HG02588 (cell line): ENCODE results near the gene SDHAF1.
A peak's percentile ranks its signal among the peaks of the same experiment; 100 is the strongest.
"Not testable (repeated sequence)": the region's sequence is repeated elsewhere in the genome, so short reads cannot be mapped to it uniquely, and the experiment has no call there.

Experiments
- ATAC-seq: cut with Tn5 transposase; IDR thresholded peaks from one replicate; pipeline ENCODE4 v1.9.1; 2021; ENCODE audit warnings: mild to moderate bottlenecking, moderate library complexity; ENCODE audit not compliant: unreplicated experiment

The SDHAF1 gene

DNA sequence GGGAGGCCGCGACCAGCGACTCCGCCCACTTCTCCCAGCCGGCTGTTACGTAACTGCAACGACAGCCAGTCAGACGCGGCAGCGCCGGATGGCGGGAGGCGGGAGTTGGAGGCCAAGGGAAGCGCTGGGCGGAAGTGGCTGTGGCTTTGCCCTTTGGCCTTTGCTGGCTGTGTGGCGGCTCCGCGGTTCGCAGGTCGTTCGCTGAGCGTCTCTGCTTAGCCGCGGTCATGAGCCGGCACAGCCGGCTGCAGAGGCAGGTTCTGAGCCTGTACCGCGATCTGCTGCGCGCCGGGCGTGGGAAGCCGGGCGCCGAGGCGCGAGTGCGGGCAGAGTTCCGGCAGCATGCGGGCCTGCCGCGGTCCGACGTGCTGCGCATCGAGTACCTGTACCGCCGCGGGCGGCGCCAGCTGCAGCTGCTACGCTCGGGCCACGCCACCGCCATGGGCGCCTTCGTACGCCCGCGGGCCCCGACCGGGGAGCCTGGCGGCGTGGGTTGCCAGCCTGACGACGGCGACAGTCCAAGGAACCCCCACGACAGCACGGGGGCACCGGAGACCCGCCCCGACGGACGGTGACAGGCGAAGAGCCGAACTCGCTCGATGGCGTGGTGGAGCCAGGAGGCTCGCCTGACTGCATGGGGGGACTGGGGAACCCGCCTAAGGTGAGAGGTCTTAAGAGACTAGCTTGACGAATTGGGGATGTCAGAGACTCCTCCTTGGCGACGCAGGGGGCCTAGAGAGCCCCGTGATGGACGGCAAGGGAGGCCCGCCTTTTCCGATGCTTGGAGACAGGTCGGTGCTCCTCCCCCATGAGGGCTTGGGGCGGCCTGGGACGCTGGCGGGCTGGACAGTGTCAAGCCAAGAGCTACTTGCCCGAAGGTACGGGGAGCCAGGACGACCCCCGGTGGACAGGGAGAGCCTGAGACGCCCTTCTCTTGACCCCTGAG lies at the start of gene SDHAF1:
Gene SDHAF1 (plus strand): TSS at position 141 of the 946 bp plus-strand sequence. CDS start 87 bp downstream, at position 228.
- peak; percentile 78 for ATAC-seq

- no peak for ATAC-seq
These were observed 48.8 kb upstream of the SDHAF1 start for GRCh38 chr19:35946203-35946602.

DNA sequence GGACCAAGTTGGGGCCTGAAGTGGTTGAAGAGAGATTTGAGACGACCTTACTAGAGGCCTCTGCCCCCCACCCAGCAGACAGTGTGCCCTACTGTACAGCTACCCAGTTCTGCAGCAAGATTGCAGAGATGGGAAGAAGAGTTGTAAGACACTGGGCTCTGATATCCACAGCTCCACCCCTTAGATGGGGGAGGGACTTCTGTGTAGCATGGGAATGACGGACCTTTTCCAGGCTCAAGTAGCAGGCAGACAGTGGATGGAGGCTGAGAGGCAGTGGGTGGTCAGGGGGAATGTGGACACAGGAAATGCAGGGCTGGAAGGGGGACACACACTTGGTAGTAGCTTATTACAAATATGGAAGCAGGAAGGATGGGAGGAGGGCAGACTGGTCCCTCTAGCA lies 45.9 kb upstream of the SDHAF1 start:
- no peak for ATAC-seq

DNA sequence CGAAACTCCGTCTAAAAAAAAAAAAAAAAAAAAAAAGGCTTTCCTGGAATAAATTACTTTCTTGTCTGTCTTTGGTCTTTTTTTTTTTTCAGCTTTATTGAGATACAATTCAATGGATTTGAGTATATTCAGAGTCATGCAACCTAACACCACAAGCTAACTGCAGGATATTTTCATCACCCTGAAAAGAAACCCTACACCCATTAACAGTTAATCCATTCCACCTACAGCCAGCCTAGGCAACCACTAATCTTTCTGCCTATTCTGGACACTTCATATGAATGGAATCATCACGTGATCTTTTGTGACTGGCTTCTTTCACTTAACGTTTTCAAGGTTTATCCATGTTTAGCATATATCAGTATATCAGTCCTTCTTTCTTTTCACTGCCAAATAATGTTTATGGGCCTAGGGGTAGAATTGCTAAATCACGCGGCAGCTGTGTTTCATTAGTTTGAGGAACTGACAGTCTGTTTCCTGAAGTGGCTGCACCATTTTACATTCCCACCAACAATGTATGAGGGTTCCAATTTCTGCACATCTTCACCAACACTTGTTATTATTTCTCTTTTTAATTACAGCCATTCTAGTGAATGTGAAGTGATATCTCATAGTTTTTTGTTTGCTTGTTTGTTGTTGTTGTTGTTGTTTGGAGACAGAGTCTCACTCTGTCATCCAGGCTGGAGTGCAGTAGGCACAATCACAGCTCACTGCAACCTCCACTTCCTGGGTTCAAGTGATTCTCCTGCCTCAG lies 38.9 kb upstream of the SDHAF1 start:
- no peak for ATAC-seq

GRCh38 chr19:35957411-35957810 lies 37.6 kb upstream of the SDHAF1 start:
- ATAC-seq: not testable (repeated sequence)

GRCh38 chr19:35958660-35959039 lies 36.3 kb upstream of the SDHAF1 start:
- ATAC-seq: no peak

- ATAC-seq: no peak
These were observed 35.7 kb upstream of the SDHAF1 start for GRCh38 chr19:35959040-35959967.

DNA sequence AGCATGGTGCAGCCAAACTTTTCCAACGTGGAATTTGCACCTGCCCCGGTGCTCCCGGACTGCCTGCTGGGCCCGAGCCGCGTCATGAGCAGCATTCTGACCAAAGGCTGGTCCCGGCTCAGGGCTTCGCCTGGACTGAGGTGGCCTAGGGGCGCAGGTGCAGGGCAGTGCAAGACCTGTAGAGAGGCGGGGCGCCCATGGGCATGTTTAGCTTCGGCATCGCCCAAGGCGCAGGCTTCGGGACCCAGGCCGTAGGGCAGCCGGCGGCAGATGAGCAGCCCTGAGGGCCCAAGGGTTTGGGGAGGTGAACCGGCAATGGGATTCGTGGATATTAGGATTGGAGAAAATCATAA lies 35.0 kb upstream of the SDHAF1 start:
- no peak for ATAC-seq

DNA sequence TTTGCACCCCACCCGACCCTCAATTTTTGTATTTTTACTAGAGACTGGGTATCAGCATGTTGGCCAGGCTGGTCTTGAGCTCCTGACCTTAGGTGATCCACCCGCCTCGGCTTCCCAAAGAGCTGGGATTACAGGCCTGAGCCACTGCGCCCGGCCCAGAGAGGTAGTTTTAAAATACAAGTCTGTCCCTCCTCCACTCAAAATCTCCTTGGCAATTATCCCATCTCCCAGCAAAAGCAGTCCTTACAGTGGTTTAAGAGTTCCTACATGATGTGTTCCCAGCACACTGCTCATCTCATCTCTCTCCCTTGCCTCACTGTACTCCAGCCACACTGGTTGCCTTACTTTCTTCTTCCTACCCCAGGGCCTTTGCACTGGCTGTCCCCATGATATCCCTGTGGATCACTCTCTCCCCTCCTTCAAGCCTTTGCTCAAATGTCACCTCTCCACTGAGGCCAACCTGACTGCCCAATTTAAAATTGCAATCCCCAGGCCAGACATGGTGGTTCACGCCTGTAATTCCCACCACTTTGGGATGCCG lies 34.5 kb upstream of the SDHAF1 start:
- no peak for ATAC-seq

DNA sequence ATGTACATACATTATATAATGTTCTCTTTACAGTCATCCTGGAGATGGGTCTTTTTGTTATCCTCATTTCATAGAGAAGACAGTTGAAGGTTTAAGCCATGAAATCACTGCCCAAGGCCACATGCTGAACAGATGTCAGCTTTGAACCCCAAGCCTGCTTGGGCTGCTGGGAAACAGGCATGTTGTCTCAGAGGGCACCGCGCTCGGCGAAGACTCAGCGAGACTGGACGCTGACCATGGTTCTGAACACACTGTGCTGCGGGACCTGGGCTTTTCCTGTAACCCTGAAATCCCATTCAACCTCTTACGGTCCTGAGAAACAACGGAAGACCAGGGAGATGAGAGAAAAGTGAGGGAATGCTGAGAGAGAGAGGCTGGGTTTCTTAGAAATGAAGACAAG lies 31.5 kb upstream of the SDHAF1 start:
- ATAC-seq: no peak

- no peak for ATAC-seq
These were observed 28.2 kb upstream of the SDHAF1 start for GRCh38 chr19:35966771-35967170.

DNA sequence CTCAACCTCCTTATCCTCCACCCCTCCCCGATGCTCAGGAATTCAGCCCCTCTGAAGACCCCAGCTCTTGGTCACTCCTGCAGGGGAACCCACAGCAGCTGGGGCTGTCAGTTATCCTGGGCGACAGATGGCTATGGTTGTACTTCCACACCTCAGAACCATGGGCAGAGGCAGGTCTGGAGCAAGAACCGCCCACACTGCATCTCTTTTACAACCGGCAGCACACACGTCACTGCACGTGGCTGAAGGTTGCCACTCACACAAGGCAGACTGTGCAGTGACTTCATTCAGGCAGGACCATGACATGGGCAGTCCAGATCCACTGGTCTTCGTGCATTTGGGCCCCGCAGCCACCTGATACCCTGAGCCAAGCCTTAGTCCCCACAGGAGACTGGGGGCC lies 21.5 kb upstream of the SDHAF1 start:
- ATAC-seq: no peak

- ATAC-seq: no peak
These were observed 19.3 kb upstream of the SDHAF1 start for GRCh38 chr19:35975608-35976214.

DNA sequence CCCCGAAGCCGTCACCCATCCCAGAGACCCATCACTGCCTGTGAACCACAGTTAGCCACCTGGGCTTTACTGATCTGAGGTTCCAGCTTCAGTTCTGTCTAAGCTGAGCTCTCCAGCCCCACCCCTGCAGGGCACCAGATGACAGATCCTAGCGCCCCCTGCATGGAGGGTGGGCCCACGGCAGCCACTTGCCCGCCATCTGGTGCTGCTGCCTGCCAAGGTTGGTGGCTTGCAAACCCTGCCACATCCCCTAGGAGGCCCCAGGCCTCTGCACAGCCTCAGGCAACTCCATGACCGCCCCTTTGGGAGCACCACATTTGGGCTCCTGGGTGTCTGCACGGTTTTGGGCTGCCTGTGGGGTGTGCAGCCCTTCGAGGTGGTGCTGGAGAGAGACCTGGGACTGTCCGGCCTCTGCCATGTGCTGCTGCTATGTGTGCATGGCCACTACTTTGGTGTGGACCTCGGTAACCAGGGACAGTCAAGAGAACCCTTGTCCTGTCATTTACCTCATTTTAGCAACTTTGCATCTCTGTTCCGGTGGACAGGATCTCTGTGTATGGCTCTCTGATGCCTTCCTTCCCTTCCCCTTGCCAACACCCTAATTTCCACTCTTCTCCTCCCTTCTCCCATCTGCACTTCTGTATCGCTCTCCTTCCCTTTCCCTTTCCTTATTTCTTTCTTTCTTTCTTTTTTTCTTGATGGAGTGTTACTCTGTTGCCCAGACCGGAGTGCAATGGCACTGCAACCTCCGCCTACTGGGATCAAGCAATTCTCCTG lies 17.4 kb upstream of the SDHAF1 start:
- ATAC-seq: no peak

- ATAC-seq: no peak
These were observed 16.7 kb upstream of the SDHAF1 start for GRCh38 chr19:35978271-35978670.

DNA sequence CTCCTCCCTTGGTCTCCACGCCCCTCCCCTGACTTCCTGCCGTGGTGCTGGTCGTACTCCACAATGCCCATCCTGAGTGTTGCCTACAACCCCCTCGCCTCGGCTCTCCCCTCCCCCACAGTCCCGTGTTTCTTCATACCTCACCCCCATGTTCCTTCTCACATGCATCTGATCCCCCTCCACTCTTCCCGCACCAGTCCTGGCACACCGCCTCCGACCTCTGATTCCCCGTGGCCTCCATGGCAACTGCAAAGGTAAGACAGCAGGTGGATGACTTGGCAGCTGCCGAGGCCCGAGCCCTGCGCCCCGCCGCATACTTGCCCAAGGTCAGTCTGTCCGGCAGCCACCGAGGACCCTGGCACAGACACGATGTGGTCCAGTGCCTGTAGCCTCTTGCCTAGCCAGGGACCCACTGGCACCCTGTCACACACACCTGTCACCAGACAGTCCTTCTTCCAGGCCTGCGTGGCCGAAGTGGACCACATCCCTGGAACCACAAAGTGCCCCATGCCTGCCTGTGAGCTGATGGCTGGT lies 16.1 kb upstream of the SDHAF1 start:
- ATAC-seq: no peak

- ATAC-seq: not testable (repeated sequence)
These were observed 14.0 kb upstream of the SDHAF1 start for GRCh38 chr19:35980997-35981396.

GRCh38 chr19:35983177-35983576 lies 11.8 kb upstream of the SDHAF1 start:
- no peak for ATAC-seq

DNA sequence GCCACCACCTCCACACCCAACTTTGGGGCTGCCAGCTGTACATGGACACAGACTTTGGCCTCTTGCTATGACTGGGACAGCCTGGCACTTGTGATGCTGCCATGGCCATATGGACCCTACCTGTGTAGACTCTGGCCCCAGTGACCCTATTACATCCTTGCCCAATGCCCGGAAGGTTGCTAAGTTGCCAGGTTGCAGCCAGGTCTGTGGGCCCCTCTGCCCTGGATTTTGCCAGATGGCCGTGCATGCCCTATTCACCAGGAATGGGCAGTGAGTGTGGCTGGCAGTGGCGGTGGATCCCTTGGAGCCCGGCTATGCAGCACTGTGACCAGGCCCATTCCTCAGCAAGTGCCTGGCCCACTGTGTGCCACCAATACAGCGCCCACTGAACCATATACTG lies 8.9 kb upstream of the SDHAF1 start:
- no peak for ATAC-seq
